SK-N-SH treated with all-trans-retinoic acid at 6 μM for 48 hours (cell line): ENCODE measurements around the gene FERMT2.

Source experiments
- ARNTL ChIP-seq: fragments of 450-650 bp; formaldehyde crosslinking; IDR thresholded peaks from 2 replicates; pipeline ENCODE4 v1.5.0; 2020; ENCODE audit warnings: low read depth, mild to moderate bottlenecking, moderate library complexity, borderline replicate concordance
- BACH2 ChIP-seq: fragments of 250-450 bp; sonication (Bioruptor Pico); IDR thresholded peaks from 2 replicates; pipeline ENCODE4 v1.9.0; 2021; ENCODE audit warnings: mild to moderate bottlenecking, borderline replicate concordance
- GLIS3 ChIP-seq: fragments of 250-450 bp; sonication (Bioruptor Pico); IDR thresholded peaks from 2 replicates; pipeline ENCODE4 v1.5.0; 2020; ENCODE audit warnings: mild to moderate bottlenecking, moderate library complexity
- OSR1 ChIP-seq: fragments of 250-450 bp; sonication (Bioruptor Pico); IDR thresholded peaks from 2 replicates; pipeline ENCODE4 v1.8.0; 2022; ENCODE audit warnings: moderate library complexity, mild to moderate bottlenecking, inconsistent platforms
- PATZ1 ChIP-seq: fragments of 250-450 bp; sonication (Bioruptor Pico); IDR thresholded peaks from 2 replicates; pipeline ENCODE4 v1.8.0; 2020; ENCODE audit warnings: mild to moderate bottlenecking, moderate library complexity, borderline replicate concordance
- PPARA ChIP-seq: fragments of 250-450 bp; sonication (Bioruptor Pico); IDR thresholded peaks from 2 replicates; pipeline ENCODE4 v1.5.0; 2020; ENCODE audit warnings: mild to moderate bottlenecking, borderline replicate concordance
- RARB ChIP-seq: fragments of 250-450 bp; sonication (Bioruptor Pico); IDR thresholded peaks from 2 replicates; pipeline ENCODE4 v1.8.0; 2021; ENCODE audit warnings: mild to moderate bottlenecking, moderate library complexity
- SNAI2 ChIP-seq: fragments of 250-450 bp; sonication (Bioruptor Pico); IDR thresholded peaks from 2 replicates; pipeline ENCODE4 v1.5.0; 2020; ENCODE audit warnings: mild to moderate bottlenecking, moderate library complexity
- TOX ChIP-seq: fragments of 250-450 bp; sonication (Bioruptor Pico); IDR thresholded peaks from 2 replicates; pipeline ENCODE4 v1.8.0; 2021; ENCODE audit warnings: mild to moderate bottlenecking, moderate library complexity, borderline replicate concordance
- ZNF70 ChIP-seq: fragments of 450-650 bp; formaldehyde crosslinking; IDR thresholded peaks from 2 replicates; pipeline ENCODE4 v1.5.0; 2020; ENCODE audit warnings: mild to moderate bottlenecking, moderate library complexity
- ZNF8 ChIP-seq: fragments of 450-650 bp; formaldehyde crosslinking; IDR thresholded peaks from 2 replicates; pipeline ENCODE4 v1.5.0; 2020; ENCODE audit warnings: mild to moderate bottlenecking, moderate library complexity

- no peak for TF ChIP-seq SNAI2
- TF ChIP-seq GLIS3 (CRISPR knock-in tag) = no peak
- no peak for TF ChIP-seq ZNF70 (CRISPR knock-in tag)
- TF ChIP-seq PATZ1 (CRISPR knock-in tag) = no peak
- TF ChIP-seq RARB (CRISPR knock-in tag) = no peak
- TF ChIP-seq ZNF8 (CRISPR knock-in tag) = no peak
- TF ChIP-seq ARNTL (CRISPR knock-in tag) = no peak
- no peak for TF ChIP-seq BACH2 (CRISPR knock-in tag)
- no peak for TF ChIP-seq PPARA (CRISPR knock-in tag)
- TF ChIP-seq OSR1 (CRISPR knock-in tag) = no peak
- no peak for TF ChIP-seq TOX
Measured at GRCh38 chr14:52871606-52872005, 79.2 kb downstream of the FERMT2 start.
